ENCODE measurements around the gene COPS8. TPM values are rescaled to one million over a fixed set of nuclear protein-coding genes. Genes with fewer than 3 reads are reported as not detected.

Gene COPS8
- polyA plus RNA-seq, 1 experiment, result 139 TPM

GRCh38 chr2:237096911-237097310 is 11.2 kb downstream of the COPS8 start:
- no peak for TF ChIP-seq CTCF (IDR thresholded peaks at IDR 0.05; ENCODE audit: low read depth, low read length)
- POLR2A ChIA-PET, result interaction anchor here (0.6 to 1.0 kb wide), 3 partner anchors 11 to 219 kb away, joined by 3 to 6 read pairs (median 4); partner anchors contain the start of gene COPS8
- CTCF ChIA-PET, result interaction anchor here (0.6 to 2.2 kb wide), 9 partner anchors 26 to 918 kb away, joined by 3 to 9 read pairs (median 3); no protein-coding TSS in a partner anchor
- no peaks in the 10 kb centered on the region for H3K27me3 ChIP-seq (ENCODE audit: control insufficient read depth, insufficient read depth, low read length)
- H3K9me3 ChIP-seq (ENCODE audit: control insufficient read depth, insufficient read depth, low read length), result no peaks in the 10 kb centered on the region
- H3K4me3 ChIP-seq (ENCODE audit: low read depth, low read length), result no peak overlapping the region
- peak; percentile 42 for DNase-seq (ENCODE audit: low read depth, low spot score)
- peak overlapping the region; percentile 47 for H3K27ac ChIP-seq (ENCODE audit: low read depth, low read length)

GRCh38 chr2:237097326-237097910 is 11.7 kb downstream of the COPS8 start:
- CTCF ChIA-PET, result interaction anchor here (0.7 to 2.2 kb wide), 4 partner anchors 378 to 918 kb away, joined by 3 to 9 read pairs (median 6); no protein-coding TSS in a partner anchor
- Histone ChIP-seq H3K4me3 (ENCODE audit: low read depth, low read length) (no peak overlapping the region), H3K27ac (ENCODE audit: low read depth, low read length) (no peak overlapping the region), H3K27me3 (ENCODE audit: control insufficient read depth, insufficient read depth, low read length) (no peaks in the 10 kb centered on the region), H3K9me3 (ENCODE audit: control insufficient read depth, insufficient read depth, low read length) (no peaks in the 10 kb centered on the region)
- no peak for DNase-seq (ENCODE audit: low read depth, low spot score)
- TF ChIP-seq CTCF (IDR thresholded peaks at IDR 0.05; ENCODE audit: low read depth, low read length), result no peak
- POLR2A ChIA-PET, result interaction anchor here (1.0 kb wide), 1 partner anchor 12 kb away, joined by 3 read pairs; the partner anchor contains the start of gene COPS8

GRCh38 chr2:237097911-237098702 is 12.4 kb downstream of the COPS8 start:
- TF ChIP-seq CTCF (IDR thresholded peaks at IDR 0.05; ENCODE audit: low read depth, low read length), result no peak
- Histone ChIP-seq H3K4me3 (ENCODE audit: low read depth, low read length) (no peak overlapping the region), H3K27ac (ENCODE audit: low read depth, low read length) (no peak overlapping the region), H3K27me3 (ENCODE audit: control insufficient read depth, insufficient read depth, low read length) (no peaks in the 10 kb centered on the region), H3K9me3 (ENCODE audit: control insufficient read depth, insufficient read depth, low read length) (no peaks in the 10 kb centered on the region)
- no peak for DNase-seq (ENCODE audit: low read depth, low spot score)
- POLR2A ChIA-PET, result no interaction called here
- CTCF ChIA-PET, result interaction anchor here (0.8 to 2.2 kb wide), 2 partner anchors 377 to 474 kb away, joined by 4 to 9 read pairs; no protein-coding TSS in a partner anchor

- H3K4me3 ChIP-seq (ENCODE audit: low read depth, low read length), result no peak overlapping the region
- POLR2A ChIA-PET, result no interaction called here
- no peak for TF ChIP-seq CTCF (IDR thresholded peaks at IDR 0.05; ENCODE audit: low read depth, low read length)
- no peak overlapping the region for H3K27ac ChIP-seq (ENCODE audit: low read depth, low read length)
- no peak for DNase-seq (ENCODE audit: low read depth, low spot score)
- H3K27me3 ChIP-seq (ENCODE audit: control insufficient read depth, insufficient read depth, low read length), result no peaks in the 10 kb centered on the region
- CTCF ChIA-PET, result interaction anchor here (1.0 to 1.1 kb wide), 3 partner anchors 22 to 472 kb away, joined by 3 to 4 read pairs (median 3); no protein-coding TSS in a partner anchor
- H3K9me3 ChIP-seq (ENCODE audit: control insufficient read depth, insufficient read depth, low read length), result no peaks in the 10 kb centered on the region
Observed at GRCh38 chr2:237099804-237100203, 14.1 kb downstream of the COPS8 start.
